ENCODE results near the gene DPY19L3. TPM values are rescaled to one million over a fixed set of nuclear protein-coding genes. Genes with fewer than 3 reads are reported as not detected.
"Not testable (repeated sequence)": the region's sequence is repeated elsewhere in the genome, so short reads cannot be mapped to it uniquely, and the experiment has no call there.

The DPY19L3 gene
- total RNA-seq, 1 donor from 2014 or later = 16.7 TPM

DNA sequence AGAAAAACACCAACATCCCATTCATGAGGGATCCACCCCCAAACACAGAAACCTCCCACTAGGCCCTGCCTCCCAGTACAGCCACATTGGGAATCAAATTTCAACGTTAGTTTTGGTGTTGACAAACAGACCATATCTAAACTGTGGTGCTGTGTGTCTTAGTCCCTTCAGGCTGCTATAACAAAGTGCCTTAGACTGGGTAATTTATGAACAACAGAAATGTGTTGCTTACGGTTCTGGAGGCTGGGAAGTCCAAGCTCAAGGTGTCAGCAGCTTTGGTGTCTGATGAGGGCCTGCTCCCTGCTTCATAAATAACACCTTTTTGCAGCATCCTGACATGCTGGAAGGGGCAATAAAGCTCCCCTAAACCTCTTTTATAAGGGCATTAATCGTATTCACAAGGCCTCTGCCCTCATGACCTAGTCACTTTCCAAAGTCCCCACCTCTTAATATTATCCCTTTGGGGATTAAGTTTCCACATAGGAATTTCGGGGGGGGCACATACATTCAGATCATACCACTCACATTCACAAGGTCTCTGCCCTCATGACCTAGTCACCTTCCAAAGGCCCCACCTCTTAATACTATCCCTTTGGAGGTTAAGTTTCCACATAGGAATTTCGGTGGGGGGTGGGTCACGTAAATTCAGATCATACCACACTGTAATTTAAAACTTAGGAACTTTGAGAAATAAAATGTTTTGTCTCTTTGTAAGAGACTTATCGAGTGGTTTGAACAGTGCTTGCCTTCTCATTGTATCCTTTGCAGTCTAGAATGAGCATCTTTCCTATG lies 32.6 kb upstream of the DPY19L3 start:
- Mint-ChIP-seq H3K27me3 (ENCODE audit: low read depth) (no peaks in the 10 kb centered on the region), H3K27ac (no peak overlapping the region), H3K4me1 (ENCODE audit: low read depth) (peaks cover 2% of the 10 kb centered on the region), H3K36me3 (ENCODE audit: low read depth) (peaks cover 62% of the 10 kb centered on the region), H3K9me3 (no peaks in the 10 kb centered on the region), H3K4me3 (ENCODE audit: low read depth) (no peak overlapping the region)
- intact Hi-C loops (cut with micrococcal nuclease) = no loop called here
- DNase-seq (ENCODE audit: low spot score) = no peak

DNA sequence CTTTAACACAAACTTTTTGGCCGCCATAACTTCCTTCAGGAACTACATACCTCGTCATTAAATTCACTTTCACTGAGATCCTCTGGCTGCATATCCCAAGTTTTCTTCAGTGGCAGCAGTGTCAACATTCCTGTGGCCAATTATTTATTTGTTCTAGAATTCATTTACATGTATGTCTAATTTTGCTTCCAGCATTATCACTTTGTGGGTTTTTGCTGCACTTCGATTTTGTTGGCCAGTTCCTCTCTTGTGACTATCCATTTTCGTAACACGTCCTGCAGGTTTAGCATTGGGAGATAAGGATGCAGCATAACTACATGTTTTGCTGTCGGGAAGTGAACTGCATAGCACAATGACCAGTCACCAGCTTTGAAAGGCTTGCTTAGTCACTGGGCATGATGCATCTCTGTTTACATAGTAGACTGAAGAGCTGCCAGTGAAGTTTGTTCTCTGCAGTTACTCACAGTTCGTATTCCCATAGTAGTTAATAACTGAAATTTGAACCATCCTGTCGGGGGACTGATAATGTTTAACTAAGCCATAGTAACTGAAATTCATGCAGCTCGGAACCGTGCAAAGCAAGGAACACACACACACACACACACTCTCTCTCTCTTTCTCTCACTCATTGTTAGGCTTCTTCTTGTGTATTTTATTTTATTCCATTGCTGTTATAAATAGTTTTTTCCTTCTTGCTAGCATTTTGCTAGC lies 31.8 kb upstream of the DPY19L3 start:
- Mint-ChIP-seq H3K4me1 (ENCODE audit: low read depth) (peaks cover 2% of the 10 kb centered on the region), H3K4me3 (ENCODE audit: low read depth) (no peak overlapping the region), H3K36me3 (ENCODE audit: low read depth) (peaks cover 59% of the 10 kb centered on the region)

DNA sequence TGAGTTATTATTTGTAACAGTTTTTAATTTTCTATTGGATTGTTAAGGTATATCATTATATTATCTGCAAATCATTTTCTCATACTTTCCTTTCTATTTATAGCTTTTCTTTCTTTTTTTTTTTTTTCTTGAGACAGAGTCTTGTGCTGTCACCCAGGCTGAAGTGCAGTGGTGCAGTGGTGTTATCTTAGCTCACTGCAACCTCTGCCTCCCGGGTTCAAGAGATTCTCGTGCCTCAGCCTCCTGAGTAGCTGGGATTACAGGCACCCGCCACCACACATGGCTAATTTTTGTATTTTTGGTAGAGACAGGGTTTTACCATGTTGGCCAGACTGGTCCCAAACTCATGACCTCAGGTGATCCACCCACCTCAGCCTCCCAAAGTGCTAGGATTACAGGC lies 31.2 kb upstream of the DPY19L3 start:
- intact Hi-C loops (cut with micrococcal nuclease); H3K27ac Mint-ChIP-seq; DNase-seq (ENCODE audit: low spot score); H3K4me3 Mint-ChIP-seq (ENCODE audit: low read depth); H3K4me1 Mint-ChIP-seq (ENCODE audit: low read depth); H3K27me3 Mint-ChIP-seq (ENCODE audit: low read depth); H3K9me3 Mint-ChIP-seq: not testable (repeated sequence)
- peaks cover 58% of the 10 kb centered on the region for H3K36me3 Mint-ChIP-seq (ENCODE audit: low read depth)

More for the DNA sequence above, 31.8 kb upstream of the DPY19L3 start:
- intact Hi-C loops (cut with micrococcal nuclease) = no loop called here
- DNase-seq (ENCODE audit: low spot score) = no peak
- Mint-ChIP-seq H3K9me3 (no peaks in the 10 kb centered on the region), H3K27me3 (ENCODE audit: low read depth) (no peaks in the 10 kb centered on the region), H3K27ac (no peak overlapping the region)

DNA sequence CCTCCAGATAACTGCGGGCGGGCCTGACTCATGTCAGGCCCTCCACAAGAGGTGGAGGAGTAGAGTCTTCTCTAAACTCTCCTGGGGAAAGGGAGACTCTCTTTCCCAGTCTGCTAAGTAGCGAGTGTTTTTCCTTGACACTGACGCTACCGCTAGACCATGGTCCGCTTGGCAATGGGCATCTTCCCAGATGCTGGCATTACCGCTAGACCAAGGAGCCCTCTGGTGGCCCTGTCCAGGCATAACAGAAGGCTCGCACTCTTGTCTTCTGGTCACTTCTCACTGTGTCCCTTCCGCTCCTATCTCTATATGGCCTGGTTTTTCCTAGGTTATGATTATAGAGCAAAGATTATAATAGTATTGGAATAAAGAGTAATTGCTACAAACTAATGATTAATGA lies 28.5 kb upstream of the DPY19L3 start:
- H3K9me3 Mint-ChIP-seq; intact Hi-C loops (cut with micrococcal nuclease); H3K27ac Mint-ChIP-seq; H3K4me3 Mint-ChIP-seq (ENCODE audit: low read depth); DNase-seq (ENCODE audit: low spot score); H3K27me3 Mint-ChIP-seq (ENCODE audit: low read depth); H3K4me1 Mint-ChIP-seq (ENCODE audit: low read depth): not testable (repeated sequence)
- peaks cover 57% of the 10 kb centered on the region for H3K36me3 Mint-ChIP-seq (ENCODE audit: low read depth)

- Mint-ChIP-seq H3K36me3 (ENCODE audit: low read depth) (peaks cover 49% of the 10 kb centered on the region), H3K27me3 (ENCODE audit: low read depth) (no peaks in the 10 kb centered on the region), H3K4me1 (ENCODE audit: low read depth) (peaks cover 9% of the 10 kb centered on the region)
Measured at GRCh38 chr19:32380269-32380668, 25.3 kb upstream of the DPY19L3 start.

DNA sequence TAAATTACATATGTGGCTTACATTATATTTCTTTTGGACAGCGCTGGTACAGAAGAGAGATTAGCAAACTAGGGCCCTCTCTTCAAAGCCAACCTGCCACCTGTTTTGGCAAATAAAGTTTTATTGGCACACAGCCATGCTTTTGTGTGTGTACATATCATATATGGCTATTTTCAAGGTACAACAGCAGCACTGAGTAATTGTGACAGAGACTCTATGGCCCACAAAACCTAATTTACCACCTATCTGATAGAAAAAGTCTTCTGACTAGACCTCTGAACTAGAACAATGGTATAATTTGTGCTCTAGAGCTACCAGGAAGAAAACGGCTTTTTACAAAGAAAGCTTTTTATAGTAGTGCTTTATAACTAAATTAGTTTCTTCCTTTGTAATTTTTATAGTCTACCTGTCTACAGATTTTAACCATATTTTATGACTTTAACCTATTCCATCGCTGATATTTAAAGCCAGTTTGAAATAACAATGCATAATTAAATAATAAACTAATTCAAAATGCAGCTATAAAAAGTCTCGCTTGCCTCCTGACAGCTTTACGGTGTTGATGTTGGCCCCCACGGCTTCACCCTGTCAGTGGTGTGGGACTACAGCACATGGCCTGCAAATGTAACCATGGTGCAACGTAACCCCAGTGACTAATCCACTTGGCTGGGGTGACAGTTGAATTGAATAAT lies 17.7 kb upstream of the DPY19L3 start:
- Mint-ChIP-seq H3K4me1 (ENCODE audit: low read depth) (peaks cover 3% of the 10 kb centered on the region), H3K9me3 (no peaks in the 10 kb centered on the region), H3K36me3 (ENCODE audit: low read depth) (peaks cover 15% of the 10 kb centered on the region), H3K27ac (no peak overlapping the region), H3K27me3 (ENCODE audit: low read depth) (no peaks in the 10 kb centered on the region), H3K4me3 (ENCODE audit: low read depth) (no peak overlapping the region)
- intact Hi-C loops (cut with micrococcal nuclease) = no loop called here
- no peak for DNase-seq (ENCODE audit: low spot score)

More at GRCh38 chr19:32380269-32380668, 25.3 kb upstream of the DPY19L3 start:
- intact Hi-C loops (cut with micrococcal nuclease) = no loop called here
- no peak overlapping the region for H3K27ac Mint-ChIP-seq
- H3K4me3 Mint-ChIP-seq (ENCODE audit: low read depth) = no peak overlapping the region
- DNase-seq (ENCODE audit: low spot score) = no peak
- H3K9me3 Mint-ChIP-seq = no peaks in the 10 kb centered on the region

DNA sequence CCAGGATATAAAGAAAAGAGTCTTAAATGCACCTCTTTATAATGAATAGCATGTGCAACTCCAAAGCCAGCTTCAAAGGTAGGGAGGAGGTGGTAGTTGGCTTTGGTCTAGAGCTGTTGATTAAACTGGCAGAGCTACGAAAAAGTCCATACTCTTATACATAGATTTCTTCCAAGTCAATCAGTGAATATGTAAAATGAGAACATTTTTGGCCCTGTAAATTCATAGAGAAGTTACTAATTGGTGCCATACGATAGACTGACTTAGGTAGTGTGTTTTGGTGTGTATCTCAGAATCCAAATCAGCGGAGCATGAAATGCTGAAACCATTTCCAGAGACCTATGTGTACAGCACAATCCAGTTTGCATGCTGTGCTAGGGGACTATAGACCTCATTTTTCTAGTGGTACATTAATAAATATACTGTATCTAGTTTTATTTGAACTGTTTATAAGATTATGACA lies 17.1 kb upstream of the DPY19L3 start:
- peaks cover 10% of the 10 kb centered on the region for H3K36me3 Mint-ChIP-seq (ENCODE audit: low read depth)
- H3K4me1 Mint-ChIP-seq (ENCODE audit: low read depth) = no peaks in the 10 kb centered on the region
- no peaks in the 10 kb centered on the region for H3K9me3 Mint-ChIP-seq
- no peaks in the 10 kb centered on the region for H3K27me3 Mint-ChIP-seq (ENCODE audit: low read depth)
- no peak overlapping the region for H3K4me3 Mint-ChIP-seq (ENCODE audit: low read depth)
- no peak for DNase-seq (ENCODE audit: low spot score)
- intact Hi-C loops (cut with micrococcal nuclease) = no loop called here
- no peak overlapping the region for H3K27ac Mint-ChIP-seq

- intact Hi-C loops (cut with micrococcal nuclease) = no loop called here
- Mint-ChIP-seq H3K36me3 (ENCODE audit: low read depth) (no peaks in the 10 kb centered on the region), H3K4me3 (ENCODE audit: low read depth) (no peak overlapping the region), H3K4me1 (ENCODE audit: low read depth) (peaks cover 5% of the 10 kb centered on the region), H3K27ac (no peak overlapping the region), H3K9me3 (no peaks in the 10 kb centered on the region), H3K27me3 (ENCODE audit: low read depth) (no peaks in the 10 kb centered on the region)
- DNase-seq (ENCODE audit: low spot score) = no peak
Measured at GRCh38 chr19:32392901-32393300, 12.7 kb upstream of the DPY19L3 start.

DNA sequence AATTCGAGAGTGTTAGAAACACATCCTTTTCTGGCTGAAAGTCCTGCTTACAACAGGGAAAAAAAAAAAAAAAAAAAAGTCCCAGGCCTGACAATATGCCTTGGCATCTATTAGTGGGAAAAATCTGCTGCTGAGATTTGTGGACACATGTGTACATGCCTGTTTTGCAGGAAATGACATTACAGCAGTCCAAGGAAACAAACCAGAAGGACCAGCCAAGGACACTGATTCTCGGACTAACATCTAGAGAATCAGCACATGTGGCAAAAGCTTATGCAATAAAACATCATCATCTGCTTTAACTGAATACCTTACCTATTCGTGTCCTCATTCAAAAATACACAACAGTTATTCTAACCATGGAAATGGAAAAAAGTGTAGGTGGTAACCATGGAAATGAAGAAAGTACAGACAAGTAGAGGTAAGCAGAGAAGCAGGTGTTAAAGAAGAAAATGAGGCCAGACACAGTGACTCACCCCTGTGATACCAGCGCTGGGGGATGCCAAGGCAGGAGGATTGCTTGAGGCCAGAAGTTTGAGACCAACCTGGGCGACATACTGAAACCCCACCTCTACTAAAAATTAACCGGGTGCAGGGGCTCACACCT lies 9.4 kb upstream of the DPY19L3 start:
- H3K36me3 Mint-ChIP-seq (ENCODE audit: low read depth) = no peaks in the 10 kb centered on the region
- intact Hi-C loops (cut with micrococcal nuclease) = no loop called here
- H3K9me3 Mint-ChIP-seq = no peaks in the 10 kb centered on the region
- DNase-seq (ENCODE audit: low spot score) = no peak
- peaks cover 5% of the 10 kb centered on the region for H3K4me1 Mint-ChIP-seq (ENCODE audit: low read depth)
- no peak overlapping the region for H3K27ac Mint-ChIP-seq
- no peaks in the 10 kb centered on the region for H3K27me3 Mint-ChIP-seq (ENCODE audit: low read depth)
- no peak overlapping the region for H3K4me3 Mint-ChIP-seq (ENCODE audit: low read depth)

DNA sequence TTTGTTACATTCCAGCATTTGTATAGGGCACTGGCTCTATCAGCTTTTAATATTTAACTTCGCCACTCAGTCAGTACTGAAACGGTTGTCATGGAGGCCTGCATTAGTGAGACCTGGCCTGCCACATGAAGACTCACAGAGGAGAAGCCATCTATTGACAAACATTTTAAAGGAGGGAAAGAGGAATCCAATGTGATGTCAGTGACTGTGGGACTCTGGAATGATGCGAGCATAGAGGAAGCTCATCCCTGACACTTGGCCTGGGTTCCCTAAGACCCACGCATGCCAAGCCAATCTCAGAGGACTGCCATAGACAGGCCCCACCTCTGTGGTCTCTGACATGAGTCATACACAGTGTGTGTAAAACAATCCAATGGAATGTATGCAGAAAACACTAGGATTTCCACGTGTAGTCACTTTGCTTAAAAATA lies 7.9 kb upstream of the DPY19L3 start:
- Mint-ChIP-seq H3K36me3 (ENCODE audit: low read depth) (no peaks in the 10 kb centered on the region), H3K4me3 (ENCODE audit: low read depth) (no peak overlapping the region), H3K27me3 (ENCODE audit: low read depth) (no peaks in the 10 kb centered on the region), H3K4me1 (ENCODE audit: low read depth) (peaks cover 5% of the 10 kb centered on the region), H3K9me3 (no peaks in the 10 kb centered on the region), H3K27ac (no peak overlapping the region)
- intact Hi-C loops (cut with micrococcal nuclease) = no loop called here
- no peak for DNase-seq (ENCODE audit: low spot score)

DNA sequence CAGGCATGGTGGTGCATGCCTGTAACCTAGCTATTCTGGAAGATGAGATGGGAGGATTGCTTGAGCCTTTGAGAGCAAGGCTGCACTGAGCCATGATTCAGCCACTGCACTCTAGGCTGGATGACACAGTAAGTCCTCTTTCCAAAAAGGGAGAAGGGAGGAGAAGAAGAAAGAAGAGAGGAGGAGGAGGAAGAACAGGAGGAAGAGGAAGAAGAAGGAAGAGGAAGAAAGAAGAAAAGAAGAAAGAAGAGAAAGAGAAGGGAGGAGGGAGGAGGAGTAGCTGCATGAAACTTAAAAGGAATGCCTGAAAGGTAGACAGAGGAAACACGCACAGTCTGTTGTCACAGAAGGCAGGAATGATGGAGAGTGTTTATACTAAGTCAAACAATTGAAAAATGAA lies 3.6 kb upstream of the DPY19L3 start:
- no peaks in the 10 kb centered on the region for H3K27me3 Mint-ChIP-seq (ENCODE audit: low read depth)
- intact Hi-C loops (cut with micrococcal nuclease) = no loop called here

DNA sequence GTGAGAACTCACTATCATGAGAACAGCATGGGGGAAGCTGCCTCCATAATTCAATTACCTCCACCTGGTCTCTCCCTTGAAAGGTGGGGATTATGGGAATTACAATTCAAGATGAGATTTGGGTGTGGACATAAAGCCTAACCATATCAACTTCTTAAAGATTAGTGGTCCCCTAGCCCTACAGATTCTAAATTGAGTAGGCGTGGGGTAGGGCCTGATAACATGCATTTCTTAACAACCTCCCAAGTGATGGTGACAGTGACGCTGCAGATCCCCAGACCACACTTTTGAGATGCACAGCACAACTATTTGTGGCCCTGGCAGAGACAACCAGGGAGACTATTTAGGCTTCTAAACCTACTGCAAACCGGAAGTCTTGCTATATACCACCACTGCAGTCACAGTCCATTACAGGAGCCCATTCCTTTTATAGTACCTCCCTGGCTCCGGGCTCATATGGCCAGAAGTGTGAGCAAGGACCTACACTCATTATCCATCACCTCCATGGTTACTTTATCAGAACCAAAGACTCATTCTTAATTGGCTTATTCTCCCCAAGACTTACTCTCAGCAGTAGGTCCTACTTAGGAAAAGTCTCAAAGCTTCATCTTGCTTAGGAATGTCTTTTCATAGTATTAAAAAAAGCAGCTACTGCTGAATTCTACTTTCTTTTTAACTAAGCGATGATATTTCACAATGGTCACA lies 2.1 kb upstream of the DPY19L3 start:
- peaks cover 2% of the 10 kb centered on the region for H3K36me3 Mint-ChIP-seq (ENCODE audit: low read depth)
- H3K9me3 Mint-ChIP-seq = no peaks in the 10 kb centered on the region
- no peak overlapping the region for H3K27ac Mint-ChIP-seq
- H3K4me1 Mint-ChIP-seq (ENCODE audit: low read depth) = peaks cover 4% of the 10 kb centered on the region
- intact Hi-C loops (cut with micrococcal nuclease) = no loop called here
- peak overlapping the region; percentile 83 for H3K4me3 Mint-ChIP-seq (ENCODE audit: low read depth)
- no peaks in the 10 kb centered on the region for H3K27me3 Mint-ChIP-seq (ENCODE audit: low read depth)
- no peak for DNase-seq (ENCODE audit: low spot score)

More for the DNA sequence above, 3.6 kb upstream of the DPY19L3 start:
- H3K27ac Mint-ChIP-seq = no peak overlapping the region
- H3K36me3 Mint-ChIP-seq (ENCODE audit: low read depth) = no peaks in the 10 kb centered on the region
- H3K9me3 Mint-ChIP-seq = no peaks in the 10 kb centered on the region
- H3K4me1 Mint-ChIP-seq (ENCODE audit: low read depth) = peaks cover 4% of the 10 kb centered on the region
- DNase-seq (ENCODE audit: low spot score) = no peak
- H3K4me3 Mint-ChIP-seq (ENCODE audit: low read depth) = no peak overlapping the region
